Inflammatory macrophage (primary cell): ENCODE data around the gene CMTM4.
"Not testable (repeated sequence)": the region's sequence is repeated elsewhere in the genome, so short reads cannot be mapped to it uniquely, and the experiment has no call there.

Source experiments
- DNase-seq, 2 donors: peaks; one replicate each; pipeline ENCODE4 v3.0.0-alpha.2; 2020 to 2022

The CMTM4 gene

DNA sequence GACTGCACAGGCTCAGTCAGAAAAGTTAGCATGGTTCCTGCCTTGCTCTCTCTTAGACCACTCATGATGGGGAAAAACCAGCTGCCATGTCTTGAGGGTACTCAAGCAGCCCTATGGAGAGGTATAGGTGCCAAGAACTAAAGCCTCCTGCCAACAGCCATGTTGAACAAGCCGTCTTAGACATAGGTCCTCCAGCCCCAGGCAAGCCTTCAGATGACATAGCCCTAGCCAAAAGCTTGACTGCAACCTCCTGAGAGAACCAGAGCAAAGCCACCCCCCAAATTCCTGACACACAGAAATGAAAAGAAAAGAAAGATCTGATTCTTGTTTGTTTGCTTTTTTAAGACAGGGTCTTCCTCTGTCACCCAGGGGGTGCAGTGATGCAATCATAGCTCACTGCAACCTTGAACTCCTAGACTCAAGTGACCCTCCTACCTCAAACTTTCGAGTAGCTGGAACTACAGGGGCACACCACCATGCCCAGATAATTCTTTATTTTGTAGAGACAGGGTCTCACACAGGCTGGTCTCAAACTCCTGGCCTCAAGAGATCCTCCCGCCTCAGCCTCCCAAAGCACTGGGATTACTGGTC is 55.7 kb downstream of the CMTM4 start:
- DNase-seq = no peak

DNA sequence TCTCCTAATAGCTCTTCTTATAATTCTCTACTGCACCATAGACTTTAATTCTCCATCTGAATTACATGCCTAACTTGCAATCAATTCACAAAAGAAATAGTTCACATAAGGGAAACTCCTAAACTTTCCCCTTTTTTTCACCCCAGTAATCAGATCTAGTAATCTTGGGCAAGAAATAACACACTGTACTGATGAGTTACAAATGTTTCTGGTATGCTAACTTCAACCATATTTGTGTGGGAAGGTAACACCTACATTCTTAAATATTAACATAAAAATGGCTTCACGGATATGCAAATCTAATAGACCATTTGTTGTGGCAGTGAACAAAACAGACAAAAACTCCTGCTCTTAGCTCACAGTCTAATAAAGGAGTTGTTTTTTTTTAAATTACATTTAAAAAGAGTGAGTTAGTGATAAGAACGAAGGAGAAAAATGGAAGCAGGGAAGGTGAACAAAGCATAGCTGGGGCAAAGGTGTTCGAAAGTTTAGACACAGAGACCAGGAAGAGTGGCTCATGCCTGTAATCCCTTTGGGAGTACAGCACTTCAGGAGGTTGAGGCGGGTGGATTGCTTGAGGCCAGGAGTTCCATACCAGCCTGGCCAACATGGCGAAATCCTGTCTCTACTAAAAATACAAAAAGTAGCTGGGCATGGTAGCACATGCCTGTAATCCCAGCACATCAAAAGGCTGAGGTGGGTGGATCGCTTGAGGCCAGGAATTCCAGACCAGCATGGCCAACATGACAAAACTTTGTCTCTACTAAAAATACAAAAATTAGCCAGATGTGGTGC is 57.3 kb downstream of the CMTM4 start:
- no peak for DNase-seq

DNA sequence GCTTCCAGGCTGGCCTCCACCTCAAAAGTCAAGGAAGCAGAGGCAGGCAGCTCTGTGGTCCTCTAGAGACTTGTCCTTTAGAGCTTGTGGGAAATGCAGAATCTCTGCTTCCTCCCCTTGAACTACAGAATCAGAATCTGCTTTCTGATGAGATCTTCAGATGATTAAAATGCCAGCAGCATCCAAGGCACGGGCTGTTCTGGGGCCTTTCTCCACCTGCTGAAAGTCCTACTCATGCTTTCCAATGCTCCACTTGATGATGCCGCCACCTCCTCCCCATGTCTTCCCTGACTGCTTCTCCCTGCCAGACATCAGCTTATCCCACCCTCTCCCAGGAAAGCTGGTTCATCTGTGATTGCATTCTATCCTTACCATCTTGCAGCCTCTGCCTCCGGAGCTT is 58.7 kb downstream of the CMTM4 start:
- no peak for DNase-seq

DNA sequence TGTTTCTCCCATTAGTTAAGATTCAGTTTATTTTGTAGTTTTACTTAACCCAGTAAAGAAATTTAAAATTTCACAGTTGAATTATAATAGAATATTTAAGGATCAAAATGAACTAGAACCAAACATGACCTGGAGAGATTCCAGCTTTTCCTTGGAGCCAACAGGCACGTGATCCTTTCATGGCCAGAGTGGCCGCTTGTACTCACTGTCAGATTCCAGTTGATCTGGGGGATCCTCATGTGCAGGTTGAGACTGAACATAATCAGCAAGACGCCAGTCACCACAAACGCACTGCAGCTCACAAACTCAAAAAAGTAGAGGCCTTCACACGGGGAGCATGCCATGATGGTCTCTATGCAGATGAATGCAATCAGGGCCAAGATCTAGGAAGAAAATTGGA is 60.3 kb downstream of the CMTM4 start:
- no peak for DNase-seq

DNA sequence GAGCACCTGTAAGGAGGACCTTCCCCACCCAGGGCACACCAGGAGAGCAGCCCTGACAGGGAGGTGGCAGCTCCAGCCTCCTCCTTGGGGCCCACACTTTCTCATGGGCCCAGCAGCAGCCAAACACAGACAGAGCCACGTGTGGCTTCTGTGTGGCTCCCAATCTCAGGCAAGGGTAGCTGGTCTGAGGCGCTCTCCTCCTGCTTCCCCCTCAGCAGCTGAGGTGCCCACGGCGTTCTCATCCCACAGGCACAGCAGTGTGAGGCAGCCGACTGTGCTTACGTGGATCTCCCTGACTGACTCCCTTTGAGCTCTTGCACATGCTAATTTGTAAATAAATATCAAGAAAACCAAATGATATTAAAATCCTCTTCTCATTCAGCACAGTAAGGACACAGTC is 61.1 kb downstream of the CMTM4 start:
- DNase-seq = no peak

DNA sequence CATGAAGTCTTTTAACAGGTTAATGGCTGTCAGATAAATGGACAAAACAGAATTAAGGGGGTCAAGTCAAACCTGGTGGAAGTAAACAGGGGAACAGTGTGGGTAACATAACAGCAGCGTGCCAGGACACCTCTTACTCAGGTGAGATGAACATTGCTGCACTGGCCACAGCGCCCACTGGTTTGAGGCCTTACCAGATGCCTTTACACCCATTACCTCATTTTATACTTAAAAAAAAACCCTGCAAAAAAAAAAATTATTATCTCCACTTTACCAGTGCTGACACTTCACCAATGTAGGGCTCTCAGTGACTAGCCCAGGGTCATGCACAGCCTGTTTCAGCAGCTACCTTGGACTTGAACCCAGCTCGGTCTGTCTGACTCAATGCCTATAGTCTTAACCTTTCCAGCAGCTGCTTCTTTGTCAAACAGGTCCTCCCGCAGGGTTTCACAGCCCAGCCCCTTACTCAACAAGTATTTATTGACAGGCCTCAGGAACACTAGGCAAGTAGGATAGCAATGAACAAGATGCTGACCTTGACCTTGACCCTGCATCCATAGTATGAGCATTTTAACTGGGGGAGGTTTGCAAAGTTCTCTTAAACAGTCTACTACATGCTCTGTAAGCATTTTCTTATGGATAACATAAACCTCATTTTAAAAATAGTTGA is 61.9 kb downstream of the CMTM4 start:
- DNase-seq = no peak

DNA sequence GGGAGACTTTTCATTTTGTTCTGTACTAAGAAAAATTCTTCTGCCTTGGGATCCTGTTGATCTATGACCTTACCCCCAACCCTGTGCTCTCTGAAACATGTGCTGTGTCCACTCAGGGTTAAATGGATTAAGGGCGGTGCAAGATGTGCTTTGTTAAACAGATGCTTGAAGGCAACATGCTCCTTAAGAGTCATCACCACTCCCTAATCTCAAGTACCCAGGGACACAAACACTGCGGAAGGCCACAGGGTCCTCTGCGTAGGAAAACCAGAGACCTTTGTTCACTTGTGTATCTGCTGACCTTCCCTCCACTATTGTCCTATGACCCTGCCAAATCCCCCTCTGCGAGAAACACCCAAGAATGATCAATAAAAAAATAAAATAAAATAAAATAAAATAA is 65.0 kb downstream of the CMTM4 start:
- DNase-seq = not testable (repeated sequence)

DNA sequence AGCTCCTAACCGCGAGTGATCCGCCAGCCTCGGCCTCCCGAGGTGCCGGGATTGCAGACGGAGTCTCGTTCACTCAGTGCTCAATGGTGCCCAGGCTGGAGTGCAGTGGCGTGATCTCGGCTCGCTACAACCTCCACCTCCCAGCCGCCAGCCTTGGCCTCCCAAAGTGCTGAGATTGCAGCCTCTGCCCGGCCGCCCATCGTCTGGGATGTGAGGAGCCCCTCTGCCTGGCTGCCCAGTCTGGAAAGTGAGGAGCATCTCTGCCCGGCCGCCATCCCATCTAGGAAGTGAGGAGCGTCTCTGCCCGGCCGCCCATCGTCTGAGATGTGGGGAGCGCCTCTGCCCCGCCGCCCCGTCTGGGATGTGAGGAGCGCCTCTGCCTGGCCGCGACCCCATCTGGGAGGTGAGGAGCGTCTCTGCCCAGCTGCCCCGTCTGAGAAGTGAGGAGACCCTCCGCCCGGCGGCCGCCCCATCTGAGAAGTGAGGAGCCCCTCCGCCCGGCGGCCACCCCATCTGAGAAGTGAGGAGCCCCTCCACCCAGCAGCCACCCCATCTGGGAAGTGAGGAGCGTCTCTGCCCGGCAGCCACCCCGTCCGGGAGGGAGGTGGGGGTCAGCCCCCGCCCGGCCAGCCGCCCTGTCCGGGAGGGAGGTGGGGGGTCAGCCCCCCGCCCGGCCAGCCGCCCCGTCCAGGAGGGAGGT is 65.8 kb downstream of the CMTM4 start:
- DNase-seq = not testable (repeated sequence)

DNA sequence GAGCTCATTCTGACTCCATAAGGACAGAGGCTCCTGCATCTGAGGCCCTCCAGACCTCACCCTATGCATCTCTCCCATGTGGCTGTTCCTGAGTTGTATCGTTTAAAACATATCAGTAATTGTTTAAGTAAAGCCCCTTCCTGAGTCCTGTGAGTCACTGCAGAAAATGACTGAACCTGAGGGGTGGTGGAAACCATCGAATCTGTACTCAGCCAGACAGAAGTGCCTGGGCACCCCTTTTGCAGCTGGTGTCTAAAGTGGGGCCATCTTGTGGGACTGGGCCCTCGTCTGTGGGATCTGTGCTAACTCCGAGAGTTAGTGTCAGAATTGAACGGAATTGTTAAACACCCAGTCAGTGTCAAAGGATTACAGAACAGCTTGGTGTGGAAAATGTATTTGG is 66.7 kb downstream of the CMTM4 start:
- DNase-seq = no peak

DNA sequence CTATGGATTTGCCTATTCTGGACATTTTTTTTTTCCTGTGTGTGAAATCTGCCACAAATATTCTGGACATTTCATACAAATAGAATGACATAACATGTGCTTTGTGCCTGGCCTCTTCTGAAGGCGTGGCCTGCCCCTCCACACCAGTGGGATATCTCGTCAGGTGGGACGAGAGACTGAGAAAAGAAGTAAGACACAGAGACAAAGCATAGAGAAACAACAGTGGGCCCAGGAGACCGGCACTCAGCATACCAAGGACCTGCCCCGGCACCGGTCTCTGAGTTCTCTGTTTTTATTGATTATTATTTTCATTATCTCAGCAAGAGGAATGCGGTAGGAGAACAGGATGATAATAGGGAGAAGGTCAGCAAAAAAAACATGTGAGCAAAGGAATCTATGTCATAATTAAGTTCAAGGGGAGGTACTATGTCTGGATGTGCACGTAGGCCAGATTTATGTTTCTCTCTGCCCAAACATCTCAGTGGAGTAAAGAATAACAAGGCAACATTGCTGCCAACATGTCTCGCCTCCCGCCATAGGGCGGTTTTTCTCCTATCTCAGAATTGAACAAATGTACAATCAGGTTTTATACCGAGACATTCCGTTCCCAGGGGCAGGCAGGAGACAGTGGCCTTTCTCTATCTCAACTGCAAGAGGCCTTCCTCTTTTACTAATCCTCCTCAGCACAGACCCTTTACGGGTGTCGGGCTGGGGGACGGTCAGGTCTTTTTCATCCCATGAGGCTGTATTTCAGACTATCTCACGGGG is 68.7 kb downstream of the CMTM4 start:
- DNase-seq = not testable (repeated sequence)

DNA sequence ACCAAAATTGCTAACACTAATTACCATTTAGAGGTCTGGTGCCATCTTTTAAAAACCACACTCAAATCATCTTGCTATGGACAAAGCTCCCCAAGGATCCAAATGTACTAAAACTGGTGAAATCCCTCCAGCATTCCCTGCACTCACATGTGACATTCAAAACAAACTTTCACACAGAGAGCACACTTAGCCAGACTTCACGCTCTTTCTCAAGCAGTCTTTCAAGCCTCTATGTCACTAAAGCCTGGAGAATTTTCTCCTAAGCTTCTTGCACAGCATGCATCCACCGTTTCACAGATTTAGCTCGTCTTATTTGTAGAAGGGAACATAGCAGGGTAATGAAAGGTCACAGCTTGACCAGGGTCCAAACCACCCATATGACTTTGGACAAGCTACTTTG is 72.8 kb downstream of the CMTM4 start:
- DNase-seq = no peak

DNA sequence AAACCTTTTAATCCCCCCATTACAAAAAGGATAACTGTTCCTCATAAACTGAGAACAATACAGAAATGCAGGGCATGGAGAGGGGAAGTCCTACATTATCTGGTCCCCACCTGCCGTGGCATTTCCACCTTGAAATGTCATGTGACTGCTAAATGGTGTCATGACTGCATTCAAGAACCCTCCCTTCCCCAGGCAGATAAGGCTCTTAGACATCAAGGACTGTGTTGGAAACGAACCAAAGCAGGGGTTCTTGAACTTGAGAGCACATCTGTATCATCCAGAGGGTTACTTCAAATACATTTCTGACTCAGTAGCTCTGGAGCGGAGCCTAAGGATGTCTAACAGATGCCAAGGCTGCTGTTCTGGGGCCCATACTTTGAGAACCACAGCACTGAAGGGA is 73.7 kb downstream of the CMTM4 start:
- DNase-seq = no peak

DNA sequence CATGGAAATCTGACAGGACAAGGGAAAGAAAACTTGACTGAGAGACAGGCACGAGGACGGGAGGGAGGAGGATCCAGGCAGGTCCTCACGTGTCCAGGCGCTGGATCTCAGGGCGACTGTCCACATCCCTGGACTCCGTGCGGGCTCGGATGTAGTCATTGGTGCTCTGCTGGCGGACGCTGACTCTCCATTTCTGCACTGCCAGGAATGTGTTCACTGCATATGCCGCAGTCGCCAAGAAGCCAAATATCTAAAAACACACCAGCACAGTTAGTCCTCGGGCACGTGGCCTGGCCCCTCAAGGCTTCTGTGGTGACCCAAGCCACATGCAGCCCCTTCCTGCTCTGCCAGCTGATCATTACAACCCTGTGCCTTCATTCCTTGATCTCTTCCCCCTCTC is 74.6 kb downstream of the CMTM4 start:
- no peak for DNase-seq

DNA sequence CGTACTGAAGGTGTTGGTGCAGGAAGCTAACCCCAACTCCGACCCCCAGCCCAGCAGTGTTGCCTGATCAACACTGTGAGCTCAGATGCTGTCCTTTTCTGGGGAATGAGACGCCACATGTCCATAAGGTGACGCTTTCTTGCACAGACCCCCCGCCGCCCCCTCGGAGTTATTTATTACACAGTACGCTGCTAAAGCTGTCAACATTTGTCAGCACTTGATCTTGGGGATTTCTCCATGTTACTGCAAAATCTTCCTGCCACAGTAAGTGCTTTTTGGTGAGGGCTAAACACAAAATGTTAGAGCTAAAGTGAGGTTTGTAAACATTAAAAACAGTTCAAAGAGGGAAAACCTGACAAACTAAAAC is 76.1 kb downstream of the CMTM4 start:
- DNase-seq = no peak

DNA sequence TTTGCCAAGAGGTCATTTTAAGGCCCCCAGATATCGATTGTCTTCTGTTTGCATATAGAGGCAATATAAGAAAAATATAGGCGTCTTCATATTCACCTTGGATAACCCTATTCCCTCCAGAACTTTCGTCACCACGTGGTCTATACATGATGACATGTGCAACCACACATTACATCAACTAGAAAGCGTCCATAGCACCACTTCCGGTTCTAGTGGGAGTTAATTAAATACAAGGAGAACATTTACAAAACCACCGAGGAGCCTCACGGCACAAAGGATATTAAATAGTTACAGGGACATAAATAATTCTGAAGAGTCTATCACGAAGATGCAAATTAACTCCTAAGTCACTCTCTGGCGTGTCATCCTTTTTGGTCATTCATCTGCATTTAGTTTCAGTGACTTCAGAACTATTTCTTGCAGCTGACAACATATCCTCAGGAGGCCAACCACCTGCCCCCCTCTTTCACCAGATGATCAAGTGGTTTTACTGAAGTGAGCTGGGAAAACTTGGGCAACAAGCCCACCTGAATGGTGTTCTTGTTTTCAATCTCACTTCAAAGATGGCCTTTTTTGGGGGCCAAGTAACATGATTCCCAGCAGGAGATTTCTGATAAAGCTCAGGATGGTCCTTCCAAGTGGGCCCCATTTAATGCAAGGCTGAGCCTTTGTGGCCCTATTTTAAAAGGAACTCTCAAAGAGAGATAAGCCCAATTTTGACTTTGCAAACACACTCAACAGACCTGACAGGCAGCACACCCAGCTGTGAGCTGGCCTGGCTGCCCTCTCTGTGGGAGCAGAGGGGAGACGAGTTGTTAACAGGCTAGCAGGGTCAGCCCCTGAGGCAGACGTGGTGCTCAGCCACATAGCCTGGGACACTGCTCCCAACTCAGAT is 76.8 kb downstream of the CMTM4 start:
- DNase-seq = peak; percentile 43 to 51

DNA sequence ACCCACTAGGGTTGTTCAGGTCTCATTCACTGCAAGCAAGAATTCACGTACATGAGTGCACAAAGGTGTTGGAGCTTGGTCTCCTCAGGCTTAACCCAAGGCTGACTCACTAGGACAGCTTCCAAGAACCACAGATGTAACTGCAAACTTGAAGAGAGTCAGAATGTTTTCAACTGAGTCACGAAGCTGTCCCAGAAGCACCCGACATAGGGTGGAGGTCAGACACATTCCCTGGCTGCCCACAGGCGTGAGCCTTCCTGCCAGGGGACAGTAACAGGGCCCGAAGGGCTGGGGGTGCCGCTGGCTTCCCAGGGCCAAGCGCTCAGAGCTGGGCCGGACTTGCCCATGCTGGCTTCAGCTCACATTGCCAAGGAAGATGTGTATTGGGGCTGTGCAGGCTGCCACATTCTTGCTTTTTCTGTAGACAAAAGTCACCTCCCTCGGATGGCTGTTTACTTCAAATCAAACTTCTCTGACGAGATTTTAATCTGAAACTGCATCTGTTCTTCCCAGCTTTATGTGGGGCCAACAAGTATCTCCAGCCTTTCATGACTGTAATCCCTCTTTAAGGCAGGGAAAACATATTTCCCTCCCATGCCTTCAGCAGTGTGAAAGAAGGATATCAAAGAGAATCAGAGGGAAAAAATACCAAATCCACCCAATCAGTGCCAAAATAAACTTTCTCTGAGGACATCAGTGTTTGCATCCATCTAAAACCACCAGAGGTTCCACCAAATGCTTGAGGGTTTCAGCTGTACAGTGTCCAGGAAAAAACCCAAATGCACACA is 77.8 kb downstream of the CMTM4 start:
- DNase-seq = no peak

DNA sequence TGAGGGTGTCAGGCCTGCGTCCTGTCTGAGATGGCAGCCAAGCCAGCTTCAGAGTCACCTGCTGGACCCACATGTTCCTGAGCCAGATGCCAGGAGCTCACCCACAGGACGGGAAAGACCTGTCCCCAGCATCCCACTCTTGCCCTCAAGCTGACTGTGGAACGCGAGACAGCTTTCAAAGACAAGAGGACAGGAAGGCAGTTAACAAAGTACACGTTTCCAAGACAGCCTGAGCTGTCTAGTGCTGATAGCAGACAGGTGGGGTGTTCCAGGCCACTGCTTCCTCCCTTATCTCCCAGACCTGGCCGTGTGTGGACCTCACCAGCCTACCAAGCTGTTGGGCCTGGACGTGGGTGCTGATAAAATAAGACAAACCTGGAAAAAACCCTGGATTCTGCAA is 78.8 kb downstream of the CMTM4 start:
- no peak for DNase-seq

DNA sequence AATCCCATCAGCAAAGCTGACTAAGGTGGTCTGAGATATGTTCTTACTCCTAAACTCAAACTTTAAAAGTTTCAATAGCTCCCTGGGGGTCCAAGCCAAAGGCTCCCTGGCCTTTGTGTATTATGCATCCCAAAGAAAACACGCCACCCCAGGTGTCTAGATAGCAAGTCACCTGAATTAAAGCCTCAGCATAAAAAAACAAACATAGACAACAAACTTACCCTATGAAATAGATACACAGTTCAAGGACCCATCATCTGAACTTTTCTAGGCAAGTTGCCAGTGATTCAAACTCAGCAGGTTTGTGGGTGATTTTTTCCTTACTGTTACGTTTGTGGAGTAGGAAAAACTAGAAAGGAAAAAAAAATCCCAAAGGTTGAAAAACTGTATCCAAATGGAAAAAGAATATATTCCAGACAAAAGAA is 79.5 kb downstream of the CMTM4 start:
- DNase-seq = no peak

DNA sequence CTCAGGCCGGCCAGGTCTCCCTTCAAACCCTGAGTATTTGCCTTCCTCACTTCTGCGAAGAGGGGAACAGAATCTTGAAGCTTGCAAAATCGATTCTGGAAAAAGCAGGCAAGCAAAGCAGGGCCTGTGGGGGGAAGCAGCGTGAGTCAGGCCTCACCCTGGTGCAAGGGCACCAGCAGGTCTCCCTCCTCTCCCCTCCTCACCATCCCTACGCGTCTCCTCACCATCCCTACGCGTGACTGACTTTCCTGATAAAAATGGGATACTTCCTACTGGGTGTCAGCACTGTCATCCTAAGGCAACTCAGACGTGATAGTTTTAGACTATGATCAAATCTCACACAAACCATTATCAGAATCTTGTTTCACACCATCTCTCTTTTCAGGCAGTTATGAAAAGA is 80.0 kb downstream of the CMTM4 start:
- DNase-seq = peak; percentile 32 to 34

DNA sequence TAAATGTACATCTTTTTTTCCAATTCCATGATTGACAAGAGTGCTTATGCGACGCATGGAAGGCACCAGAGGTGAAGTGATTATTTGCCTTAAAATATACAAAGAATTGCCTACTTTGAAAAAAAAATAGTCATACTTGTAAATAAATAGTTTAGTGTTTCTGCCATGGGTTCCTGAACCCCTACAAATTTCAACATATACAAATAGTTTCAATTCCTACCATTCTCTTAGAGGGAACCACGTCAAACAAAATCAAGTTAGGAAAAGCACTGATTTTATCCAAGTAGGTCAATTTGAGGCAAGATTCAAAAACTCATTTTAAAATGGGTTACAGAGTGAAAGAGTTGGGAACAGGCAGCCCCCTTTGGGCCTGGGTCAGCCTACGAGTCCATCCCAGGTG is 80.4 kb downstream of the CMTM4 start:
- no peak for DNase-seq
